Suppressor macrophage (primary cell): ENCODE data around the gene ANKRD44.
"Not testable (repeated sequence)": the region's sequence is repeated elsewhere in the genome, so short reads cannot be mapped to it uniquely, and the experiment has no call there.

ENCODE experiments used
- DNase-seq, 4 experiments: peaks; one replicate each; pipeline ENCODE4 v3.0.0-alpha.2; 2020 to 2022

Gene ANKRD44

DNA sequence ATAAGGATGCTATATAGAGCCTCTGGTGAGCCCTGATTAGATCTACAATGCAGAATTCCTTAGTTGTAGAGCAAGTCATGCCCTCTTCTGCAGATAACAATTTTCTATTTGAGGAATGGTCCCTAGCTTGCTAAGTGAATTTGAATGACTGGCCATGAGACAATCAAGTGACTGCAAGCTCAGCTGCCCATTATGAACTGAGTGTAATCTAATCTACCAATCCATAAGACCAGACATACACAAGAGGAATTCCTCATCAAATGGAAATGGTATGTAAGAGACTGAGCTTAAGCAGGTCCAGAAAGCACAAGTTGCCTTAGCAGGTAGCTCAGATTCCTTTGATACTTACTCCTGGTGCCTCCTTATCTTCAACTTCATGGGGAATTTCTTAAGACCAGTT lies 4.8 kb upstream of the ANKRD44 start:
- no peak for DNase-seq

DNA sequence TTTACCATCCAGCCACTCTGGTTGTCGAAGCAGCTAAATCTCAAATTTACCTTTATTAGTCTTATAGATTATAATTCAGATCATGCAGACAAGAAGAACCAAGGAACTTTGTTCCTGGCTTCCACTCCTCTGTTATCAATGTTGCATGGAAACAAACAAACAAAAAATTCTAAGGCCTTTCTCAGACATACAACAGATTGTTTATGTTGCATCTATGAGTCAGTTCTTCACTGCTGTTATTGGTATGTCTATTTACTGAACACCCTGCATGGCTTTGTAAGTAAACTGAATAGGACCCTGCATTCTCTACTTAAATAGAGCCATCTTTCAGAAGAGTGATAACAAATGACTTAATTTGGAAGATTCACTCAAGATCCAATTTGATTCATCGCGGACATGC lies 1.6 kb upstream of the ANKRD44 start:
- DNase-seq = no peak

DNA sequence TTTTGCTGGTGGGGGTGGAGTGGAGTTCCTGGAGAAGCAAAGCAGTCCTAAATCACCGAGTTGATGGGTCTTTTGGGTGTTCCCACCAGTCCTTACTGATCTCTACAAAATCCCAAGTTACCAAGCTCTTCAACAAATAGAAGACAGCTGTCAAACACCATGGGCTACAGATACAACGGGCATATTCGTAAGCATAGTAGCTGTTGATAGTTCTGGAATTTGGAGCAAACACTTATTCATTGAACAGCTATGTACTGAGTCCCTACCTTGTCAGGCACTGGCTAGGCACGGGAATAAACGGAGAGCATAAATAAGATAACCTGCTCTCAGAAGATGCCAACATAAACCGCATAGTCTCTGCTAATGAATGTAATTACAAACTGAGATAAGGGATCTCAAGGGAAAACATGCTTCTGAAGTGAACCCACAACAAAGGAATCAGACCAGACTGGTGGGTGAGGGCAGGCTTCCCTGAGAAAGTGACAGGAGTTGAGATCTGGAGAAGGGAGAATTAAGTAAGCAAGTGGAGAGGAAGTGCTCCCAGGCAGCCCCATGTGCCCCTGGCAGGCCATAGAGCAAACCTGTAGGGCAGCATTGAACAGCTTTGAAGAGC lies 947 bp upstream of the ANKRD44 start:
- peak in 3 of 4 experiments; percentile 17 to 50 (median 37) for DNase-seq

DNA sequence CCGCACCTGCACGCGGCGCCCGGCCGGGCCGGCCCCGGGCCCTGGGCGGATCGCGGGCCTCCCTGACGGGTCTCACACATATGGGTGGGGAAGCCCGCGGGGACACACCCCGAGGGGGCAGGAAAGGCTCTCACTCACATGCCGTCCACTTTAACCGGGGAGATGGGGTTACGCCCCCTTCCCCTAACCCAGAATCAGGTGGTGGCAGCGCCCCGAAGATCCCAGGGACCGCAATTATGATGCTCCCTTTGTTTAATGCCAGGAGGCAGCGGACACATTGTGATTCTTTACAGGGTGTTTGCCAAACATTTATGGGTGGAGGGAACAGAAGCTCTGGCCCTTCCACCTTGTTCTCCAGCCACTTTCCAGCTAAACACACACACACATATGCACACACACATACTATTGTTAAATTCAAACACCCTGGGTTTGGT lies 424 bp upstream of the ANKRD44 start:
- DNase-seq = no peak

DNA sequence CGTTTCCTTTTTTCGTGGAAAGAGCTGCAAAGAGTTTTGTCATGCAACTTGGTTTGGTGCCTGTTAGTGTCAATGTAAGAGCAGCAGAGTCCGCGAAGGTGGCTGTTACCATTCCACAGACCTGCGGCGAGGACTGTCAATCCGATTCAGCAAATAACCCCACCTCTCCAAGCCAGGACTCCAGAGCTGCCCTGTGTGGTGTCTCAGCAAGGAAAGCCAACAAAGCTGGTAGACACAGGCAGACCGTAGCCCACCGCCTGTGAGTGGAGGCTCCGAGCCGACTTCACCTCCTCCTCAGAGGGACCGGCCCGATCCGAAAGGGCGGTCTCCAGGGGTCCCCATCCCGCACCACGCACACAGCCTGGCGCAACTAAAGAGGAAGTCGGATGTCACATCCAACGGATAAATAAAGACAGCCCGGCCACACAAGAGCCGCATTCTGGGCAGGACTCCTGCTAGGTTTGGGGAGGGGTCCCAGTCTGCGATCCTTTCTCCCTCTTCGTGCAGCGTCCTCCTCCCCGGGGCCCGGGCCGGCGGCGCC lies 819 bp downstream of the ANKRD44 start:
- peak; percentile 36 to 66 (median 60) for DNase-seq

DNA sequence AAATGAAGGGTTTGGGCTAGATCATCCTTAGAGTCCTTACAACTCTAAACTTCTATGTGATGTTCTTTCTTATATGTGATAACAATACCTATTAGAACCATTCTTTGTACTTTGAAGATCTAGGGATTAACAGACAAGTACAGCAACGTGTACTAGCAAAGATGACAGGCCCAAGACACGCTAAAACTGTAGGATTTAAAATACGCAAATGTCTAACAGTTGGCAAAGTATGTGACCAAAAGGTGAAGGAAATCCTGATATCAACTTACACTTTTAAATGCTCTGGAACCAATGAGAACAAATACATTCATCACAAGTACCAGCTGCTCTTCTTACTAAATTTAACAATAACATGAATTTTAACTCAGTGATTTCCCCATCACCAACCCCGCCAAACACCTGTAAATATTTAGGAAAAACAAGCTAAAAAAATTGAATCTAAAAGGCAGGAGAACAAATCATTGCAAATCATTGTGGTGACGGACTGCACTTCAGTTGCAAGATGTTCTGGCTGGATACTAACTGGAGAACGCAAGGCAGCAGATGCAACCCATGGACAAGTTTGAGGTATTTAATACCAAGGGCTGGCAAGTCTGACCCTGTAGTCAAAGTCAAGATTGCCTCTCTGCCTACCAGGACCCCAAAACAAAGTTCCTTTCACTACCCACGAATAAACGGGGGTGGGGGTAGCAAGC lies 1.4 kb downstream of the ANKRD44 start:
- DNase-seq = peak in 1 of 4 experiments; percentile 23

DNA sequence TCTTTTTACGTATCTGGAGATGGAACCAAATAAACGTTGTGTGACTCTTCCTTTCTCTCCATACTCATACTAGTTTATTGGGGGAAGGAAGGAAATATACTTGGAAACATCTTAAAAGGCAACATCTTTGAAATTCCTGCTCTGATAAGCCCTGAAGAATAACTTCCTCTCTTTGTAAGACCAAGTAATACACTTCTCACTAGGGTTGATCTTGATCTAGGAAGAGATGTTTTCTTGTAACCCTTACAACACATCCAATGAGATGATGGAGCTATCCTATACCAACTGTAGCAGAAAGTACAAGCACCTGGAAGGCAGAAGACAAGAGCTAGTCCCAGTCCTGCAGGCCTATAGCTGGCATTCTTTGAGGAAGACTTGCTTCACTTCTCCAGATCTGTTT lies 2.0 kb downstream of the ANKRD44 start:
- DNase-seq = peak in 2 of 4 experiments; percentile 30 to 44

DNA sequence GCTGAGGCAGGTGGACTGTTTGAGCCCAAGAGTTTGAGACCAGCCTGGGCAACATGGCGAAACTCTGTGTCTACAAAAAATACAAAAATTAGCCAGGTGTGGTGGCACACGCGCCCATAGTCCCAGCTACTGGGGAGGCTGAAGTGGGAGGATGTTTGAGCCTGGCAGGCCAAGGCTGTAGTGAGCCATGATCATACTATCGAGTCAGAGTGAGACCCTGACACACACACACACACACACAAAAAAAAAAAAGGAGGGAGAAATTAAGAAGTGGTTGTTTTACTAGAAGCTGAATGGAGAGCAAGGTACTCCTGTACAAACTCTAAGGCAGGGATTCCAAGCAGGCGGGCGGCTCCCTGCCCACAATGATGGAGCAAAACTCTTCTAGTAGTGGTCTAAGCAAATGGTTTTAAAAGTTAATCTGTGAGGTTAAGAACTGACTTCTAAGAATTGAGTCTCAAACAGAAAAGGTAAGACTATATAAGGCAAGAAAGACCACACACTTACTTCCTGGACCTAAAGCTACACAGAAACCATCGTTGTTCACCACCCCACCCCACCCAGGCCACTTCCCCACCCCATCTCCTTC lies 2.6 kb downstream of the ANKRD44 start:
- DNase-seq = no peak

DNA sequence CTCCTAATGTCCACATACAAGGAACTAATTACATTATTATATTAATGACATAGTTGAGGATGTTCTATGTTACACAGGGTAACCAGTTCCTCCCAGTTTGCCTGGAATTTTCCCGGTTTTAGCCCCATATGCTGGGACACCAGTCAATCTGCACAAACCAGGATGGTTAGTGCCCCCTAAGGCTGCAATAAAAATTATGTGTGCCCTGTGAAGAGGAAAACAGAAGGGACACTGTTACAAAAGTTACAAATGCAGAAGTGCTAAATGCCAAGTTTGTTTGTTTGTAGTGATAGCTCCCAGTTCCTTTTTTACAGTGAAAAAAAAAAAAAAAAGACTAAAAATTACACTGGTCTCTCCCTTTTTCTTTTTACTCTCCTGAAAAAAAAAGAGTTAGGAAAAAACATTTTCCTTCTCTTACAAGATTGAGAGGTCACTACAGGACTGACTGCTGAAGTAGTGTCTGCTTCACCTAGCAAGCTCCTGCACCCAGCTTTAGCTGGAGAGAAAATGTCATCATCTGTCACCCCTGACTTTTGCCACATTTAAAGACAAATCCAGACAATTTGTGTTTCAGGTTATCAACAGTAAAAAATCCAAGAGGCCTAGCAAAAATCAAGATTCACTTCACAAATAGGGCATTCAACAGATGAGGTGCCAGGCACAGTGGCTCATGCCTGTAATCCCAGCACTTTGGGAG lies 3.2 kb downstream of the ANKRD44 start:
- peak; percentile 41 to 86 (median 72) for DNase-seq

DNA sequence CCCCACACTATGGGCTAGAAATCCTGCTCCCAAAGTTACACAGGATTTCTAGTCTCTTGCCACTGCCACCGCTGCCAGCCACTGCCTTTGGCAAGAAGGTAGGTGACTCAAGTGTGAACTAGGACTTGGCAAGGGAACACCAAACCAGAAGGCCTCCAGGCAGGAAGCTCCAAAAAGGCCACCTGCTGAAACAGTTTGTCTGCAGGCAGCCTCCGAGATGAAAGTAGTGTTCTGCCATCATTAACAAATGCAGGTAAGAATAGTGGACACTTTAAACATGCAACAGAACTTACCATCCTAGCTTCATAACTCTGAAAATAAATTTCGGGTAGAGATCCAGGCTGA lies 3.9 kb downstream of the ANKRD44 start:
- DNase-seq = peak in 2 of 4 experiments; percentile 38 to 49

DNA sequence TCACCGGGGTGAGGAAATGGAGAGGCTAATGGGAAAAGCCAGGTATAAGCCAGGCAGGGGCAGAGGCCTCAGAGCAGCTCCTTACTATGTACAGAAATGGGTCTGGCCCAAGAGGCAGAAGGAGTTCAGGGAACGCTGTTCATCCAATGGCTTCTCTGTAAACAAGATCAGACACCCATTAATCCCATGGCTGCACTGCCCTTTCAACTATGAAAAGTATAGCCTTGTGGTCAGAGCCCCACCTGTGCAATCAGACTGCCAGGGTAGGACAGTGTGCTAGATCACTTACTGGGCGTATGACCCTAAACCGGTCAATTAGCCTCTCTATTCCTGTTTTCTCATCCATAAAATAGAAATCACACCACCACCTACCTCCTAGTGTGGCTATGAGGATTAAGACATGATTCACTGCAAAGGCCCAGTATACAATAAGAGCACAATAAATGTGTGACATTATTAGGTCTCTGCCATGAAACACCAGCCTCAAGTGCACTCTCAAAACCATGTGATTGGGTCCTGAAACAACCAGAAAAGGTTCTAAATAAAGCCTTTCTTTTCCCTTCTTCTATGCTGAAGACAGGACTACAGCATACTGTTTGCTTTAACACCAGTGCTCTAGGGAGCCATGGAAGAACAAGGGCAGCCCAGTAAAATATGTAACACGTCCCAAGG lies 4.4 kb downstream of the ANKRD44 start:
- DNase-seq = no peak

DNA sequence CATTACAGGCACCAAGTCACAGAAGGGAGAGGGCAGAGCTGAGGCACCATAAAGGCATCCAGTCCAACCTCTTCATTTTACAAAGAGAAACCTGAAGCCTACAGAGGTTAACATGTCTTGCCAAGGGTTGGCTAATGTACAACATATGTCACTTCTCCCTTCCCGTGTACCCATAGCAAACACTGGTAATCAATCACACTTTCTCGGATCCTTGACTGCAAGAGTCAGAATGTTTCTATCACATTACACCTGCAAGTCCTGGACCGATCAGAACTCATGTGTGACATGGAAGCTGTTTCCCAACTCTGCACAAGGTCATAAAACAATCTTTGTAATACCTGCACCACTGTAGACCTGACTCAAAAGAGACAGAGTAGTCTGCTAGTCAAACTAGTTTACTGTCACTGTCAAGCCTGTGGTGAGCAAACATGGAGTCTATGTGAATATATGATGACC lies 6.0 kb downstream of the ANKRD44 start:
- DNase-seq = no peak

DNA sequence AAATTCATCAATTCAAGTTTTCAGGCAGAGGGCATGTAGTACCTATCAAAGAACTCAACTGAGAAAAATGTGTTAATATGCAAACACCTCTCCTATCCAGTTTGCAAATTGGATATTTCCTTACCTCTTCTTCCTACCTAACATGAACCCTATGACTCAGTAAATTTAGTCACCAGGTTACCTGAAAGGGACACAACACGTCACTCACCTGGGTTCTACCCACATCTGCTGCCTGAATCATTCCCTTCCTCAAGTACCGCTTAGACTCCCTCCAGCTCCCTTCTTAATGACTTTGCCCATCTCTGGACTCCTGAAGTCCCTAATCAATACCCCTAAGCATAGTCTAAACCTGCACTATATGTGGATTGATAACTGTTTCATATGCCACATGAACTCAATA lies 10.4 kb downstream of the ANKRD44 start:
- no peak for DNase-seq

DNA sequence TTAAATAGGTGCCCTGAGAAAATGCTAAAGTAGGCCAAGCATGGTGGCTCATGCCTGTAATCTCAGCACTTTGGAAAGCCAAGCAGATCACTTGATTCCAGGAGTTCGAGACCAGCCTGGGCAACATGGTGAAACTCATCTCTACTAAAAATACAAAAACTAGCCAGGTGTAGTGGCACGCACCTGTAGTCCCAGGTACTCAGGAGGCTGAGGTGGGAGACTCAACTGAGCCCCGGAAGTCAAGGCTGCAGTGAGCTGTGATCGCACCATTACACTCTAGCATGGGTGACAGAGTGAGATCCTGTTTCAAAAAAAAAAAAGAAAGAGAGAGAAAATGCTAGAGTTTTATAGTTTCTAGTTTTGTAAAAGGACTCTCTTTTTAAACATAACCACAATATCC lies 12.0 kb downstream of the ANKRD44 start:
- no peak for DNase-seq

DNA sequence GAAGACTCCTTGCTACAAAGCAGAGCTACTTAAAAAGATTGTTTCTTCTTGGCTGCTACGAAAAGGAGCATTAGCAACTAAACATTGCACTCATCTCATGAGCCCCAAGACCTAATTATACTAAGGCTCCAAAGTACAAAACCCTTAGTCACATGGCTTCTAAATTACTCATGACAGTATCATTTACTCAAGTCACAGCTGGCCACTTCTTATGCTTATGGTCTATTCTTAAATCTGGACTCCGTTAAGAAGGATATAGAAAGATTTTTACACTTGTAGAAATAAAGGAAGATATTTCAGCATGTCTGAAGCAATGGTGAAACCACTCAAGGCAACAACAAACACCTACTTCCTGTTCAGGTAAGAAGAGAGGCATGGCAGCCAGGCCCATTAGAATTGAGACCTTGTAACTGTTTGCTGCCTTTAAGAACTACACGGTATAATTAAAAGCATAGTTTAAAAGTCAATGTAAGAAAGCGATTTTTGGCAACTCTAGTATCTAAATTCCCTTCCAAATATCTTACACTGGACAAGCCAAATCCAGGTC lies 12.7 kb downstream of the ANKRD44 start:
- DNase-seq = peak in 1 of 4 experiments; percentile 10

DNA sequence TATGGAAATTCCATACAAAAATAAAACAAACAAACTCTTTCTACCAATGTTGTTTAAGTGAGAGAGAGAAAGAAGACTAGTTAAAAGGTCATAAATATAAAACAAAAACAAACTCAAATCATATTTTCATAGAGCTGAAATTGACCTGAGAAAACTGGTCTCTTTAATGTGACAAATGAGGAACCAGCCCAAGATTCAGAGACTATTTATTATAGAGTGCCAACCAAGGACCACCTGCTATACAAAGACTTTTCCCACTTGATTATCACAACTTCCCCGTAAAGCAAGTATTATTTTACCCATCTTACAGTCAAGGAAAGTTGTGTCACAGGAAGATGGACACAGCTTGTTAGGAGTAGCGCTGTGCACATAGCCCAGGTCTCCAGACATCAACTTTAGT lies 13.3 kb downstream of the ANKRD44 start:
- peak in 2 of 4 experiments; percentile 43 to 45 for DNase-seq

DNA sequence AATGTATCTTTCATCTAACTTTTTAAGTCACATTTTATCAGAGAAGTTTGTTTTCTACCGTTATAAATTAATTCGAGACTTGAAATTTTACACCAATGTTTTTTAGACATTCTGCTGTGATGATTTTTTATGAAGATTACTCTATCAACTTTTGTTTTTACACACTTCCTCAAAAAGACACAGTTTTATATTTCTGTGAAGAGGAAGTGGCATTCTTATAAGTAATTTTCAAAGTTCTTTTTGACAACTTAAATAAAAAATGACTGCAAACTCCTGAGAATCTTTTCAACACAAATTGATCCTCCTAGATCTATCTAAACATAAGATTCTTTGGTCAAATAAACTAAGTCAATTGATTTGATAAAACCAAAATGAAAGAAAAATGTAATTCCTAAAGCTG lies 13.7 kb downstream of the ANKRD44 start:
- DNase-seq = peak in 2 of 4 experiments; percentile 61 to 70

DNA sequence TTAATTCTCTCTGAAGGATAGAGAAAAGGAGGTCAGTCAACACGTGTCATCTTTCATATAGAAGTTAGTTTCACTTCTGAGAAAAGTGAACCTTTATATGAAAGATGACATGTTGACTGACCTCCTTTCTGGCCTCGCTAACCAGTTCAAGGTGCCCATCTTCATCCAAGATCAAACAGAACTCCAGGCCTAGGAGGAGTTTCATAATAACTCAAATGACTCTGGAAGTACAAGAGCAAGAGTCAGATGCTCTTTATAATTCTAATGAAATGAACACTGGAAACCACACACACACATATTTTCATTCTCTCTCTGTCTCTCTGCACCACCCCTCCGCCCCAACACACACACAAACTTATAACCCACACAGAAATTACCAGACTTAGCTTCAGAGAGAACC lies 16.3 kb downstream of the ANKRD44 start:
- DNase-seq = peak in 1 of 4 experiments; percentile 17

DNA sequence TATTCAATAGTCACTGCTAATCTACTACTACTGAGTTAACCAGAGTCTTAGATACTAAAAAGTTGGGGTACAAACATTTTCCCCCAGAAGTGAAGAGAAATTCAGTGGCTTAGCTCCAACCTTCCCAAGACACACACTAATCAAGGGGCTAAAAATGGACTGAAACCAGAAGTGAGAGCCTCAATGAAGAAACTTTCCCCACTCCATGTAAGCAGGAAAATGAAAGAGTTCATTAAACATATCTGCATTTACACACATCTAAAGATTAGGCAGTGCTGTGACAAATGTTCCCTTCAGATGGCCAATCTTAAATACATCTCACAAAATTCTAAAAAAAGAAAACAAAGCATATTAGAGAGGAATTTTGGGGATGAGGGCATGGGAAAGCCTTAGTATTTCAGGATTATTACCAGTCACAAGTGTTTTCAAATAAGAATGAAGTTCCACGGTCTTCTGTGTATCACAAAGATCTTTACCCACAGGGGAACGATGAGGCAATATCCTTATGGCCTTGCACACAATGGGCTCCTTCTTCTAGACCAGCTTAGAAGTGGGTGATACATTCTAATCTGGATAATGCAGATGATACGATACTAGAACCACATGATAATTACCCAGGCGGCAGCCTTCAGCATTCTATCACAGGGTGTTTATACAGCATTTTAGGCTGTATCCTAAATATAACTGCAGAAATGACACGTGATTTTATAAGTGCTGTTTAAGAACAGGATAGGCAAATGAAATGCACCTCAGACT lies 17.1 kb downstream of the ANKRD44 start:
- DNase-seq = peak; percentile 53 to 71 (median 60)

DNA sequence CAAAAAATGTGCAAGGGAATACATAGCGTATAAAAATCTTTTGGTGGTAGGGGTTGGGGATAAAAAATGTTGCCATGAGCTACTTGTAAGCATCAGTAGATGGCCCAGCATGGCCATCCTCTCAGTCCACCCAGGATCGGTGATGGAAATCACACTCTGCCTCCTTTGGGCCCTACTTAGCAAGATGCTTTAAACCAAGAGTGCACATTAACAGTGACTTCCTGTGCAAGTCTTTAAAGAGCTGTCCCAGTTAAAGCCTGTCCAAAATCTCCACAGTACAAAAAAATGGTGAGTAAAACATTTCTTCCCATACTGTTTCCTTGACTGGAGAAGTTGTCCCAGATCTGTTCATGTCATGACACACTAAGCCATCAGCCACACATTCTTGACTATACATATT lies 18.0 kb downstream of the ANKRD44 start:
- DNase-seq = no peak

DNA sequence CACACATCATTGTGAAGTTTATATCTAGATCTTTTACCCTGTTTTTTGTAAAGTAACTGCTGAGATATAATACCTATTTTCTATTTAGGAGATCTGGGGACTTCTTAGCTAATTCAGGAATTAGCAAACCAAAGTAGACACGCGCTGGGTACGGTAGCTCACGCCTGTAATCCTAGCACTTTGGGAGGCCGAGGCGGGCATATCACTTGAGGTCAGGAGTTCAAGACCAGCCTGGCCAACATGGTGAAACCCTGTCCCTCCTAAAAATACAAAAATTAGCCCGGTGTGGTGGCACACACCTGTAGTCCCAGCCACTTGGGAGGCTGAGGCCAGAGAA lies 23.0 kb downstream of the ANKRD44 start:
- DNase-seq = not testable (repeated sequence)
